ENCODE results near the gene LCE2B.
"Not testable (repeated sequence)": the region's sequence is repeated elsewhere in the genome, so short reads cannot be mapped to it uniquely, and the experiment has no call there.

The LCE2B gene

DNA sequence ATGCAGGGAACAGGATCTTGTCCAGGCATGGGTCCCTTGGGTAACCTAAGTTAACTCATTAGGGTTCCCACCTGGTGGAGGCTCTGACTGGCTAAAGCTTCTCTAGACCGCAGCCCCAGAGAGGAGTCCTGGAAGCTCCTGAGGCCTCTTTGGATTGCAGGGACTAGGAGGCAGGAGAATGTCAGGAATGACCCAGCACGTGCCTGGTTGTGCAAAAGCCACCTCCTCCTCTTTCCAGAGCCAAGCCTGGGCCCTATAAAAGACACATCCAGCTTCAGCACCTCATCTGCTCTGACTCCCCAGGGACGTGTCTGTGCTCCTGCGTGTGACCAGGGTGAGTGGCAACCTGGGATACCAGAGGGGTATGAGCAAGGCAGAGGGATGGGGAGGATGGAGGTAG is at the start of gene LCE2B:
TSS of gene LCE2B (plus strand) at position 301 of the 400 bp plus-strand sequence. CDS start 721 bp downstream, outside the sequence.
- not testable (repeated sequence) for DNase-seq (ENCODE audit: low read depth in 3 of 3, low spot score in 1 of 3)

DNA sequence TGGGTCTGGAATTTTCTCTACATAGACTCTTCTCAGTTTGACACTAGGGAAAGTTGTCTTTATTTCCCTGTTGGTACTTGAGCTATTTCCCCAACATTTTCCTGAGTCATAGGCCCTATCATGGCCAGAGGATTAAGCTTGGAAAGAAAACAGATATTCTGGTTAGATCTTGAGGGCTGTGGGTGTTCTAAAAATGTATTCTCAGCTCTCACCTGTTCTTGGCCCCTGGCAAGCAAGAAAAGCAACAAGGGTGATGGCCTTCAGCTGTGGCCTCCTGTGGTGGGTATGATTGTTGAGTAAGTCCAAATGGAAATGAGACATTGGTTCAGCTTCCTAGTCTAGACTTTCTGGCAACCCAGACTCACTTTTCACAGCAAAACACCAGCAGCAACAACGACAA is 45.6 kb upstream of the LCE2B start:
- no peak for DNase-seq (ENCODE audit: low read depth in 3 of 3, low spot score in 1 of 3)

DNA sequence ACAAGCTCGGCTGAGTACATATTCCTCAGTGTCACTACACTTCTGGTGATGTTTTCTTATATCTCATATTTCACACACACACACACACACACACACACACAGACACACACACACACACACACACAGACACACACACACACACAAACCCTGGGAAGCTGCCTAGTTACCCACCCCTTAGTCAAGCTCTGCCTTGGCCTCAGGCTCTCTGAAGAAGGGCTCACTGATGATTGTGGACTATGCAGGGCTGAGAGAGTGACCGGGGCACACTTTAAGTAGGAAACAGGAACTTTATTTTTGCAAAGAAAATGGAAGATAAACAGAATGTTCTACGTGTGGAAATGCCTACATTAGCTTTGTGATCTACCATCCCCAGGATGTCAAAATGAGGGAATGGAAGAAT is 42.0 kb upstream of the LCE2B start:
- no peak for DNase-seq (ENCODE audit: low read depth in 3 of 3, low spot score in 1 of 3)

DNA sequence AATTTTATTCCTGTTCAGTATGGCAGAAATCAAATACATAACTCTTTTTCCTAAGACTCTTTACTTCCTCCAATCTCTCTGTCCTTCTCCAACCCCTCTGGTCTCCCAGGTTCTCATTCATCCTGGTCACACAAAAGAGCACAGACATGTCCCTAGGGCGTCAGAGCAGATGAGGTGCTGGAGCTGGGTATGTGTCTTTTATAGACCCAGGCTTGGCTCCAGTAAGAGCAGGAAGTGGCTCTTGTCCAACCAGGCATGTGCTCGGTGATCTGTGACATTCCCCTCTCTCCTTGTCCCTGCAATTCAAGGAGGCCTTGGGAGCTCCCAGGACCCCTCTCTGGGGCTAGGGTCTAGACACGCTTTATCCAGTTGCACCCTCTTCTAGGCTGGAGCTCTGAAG is 40.8 kb upstream of the LCE2B start:
- no peak for DNase-seq (ENCODE audit: low read depth in 3 of 3, low spot score in 1 of 3)

DNA sequence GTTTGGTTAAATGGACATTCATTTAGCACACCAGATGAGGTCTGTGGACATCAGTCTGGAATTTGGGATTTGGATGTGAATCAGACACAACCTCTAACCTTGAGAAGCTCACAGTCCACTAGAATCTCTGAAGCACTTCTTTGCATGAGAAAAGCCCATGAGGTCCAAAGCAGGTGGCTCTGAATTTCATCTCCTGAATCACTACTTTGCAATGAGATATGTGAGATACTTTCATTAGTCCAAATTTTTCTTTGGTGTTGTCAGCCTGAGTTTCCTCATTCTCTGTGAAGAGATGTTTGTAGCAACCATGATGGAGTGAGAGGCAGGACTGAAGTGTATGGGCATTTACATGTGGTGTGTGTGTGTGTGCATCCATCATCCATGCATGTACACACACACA is 39.3 kb upstream of the LCE2B start:
- DNase-seq (ENCODE audit: low read depth in 3 of 3, low spot score in 1 of 3) = no peak

GRCh38 chr1:152654110-152654509 is 31.8 kb upstream of the LCE2B start:
- peak in 1 of 3 donors; percentile 12 for DNase-seq (ENCODE audit: low read depth in 3 of 3, low spot score in 1 of 3)

DNA sequence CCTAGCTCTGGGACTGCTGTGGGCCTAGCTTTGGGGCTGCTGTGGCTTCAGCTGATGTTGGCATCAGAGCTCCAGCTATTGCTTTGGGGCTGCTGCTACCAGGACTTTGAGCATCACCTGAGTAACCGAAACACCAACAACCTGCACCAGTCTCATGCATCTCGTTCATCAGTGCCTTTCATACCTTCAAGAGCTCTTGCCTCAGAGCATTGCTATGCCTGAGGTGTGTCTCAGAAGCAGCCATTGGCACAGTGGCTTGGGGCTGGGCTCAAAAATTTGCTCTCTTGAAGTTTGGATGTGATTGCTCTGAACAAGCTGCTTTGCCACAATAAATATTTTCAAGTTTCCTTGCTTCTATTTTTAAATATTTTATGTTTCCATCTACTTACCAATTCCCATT is 29.5 kb upstream of the LCE2B start:
- DNase-seq (ENCODE audit: low read depth in 3 of 3, low spot score in 1 of 3) = no peak

DNA sequence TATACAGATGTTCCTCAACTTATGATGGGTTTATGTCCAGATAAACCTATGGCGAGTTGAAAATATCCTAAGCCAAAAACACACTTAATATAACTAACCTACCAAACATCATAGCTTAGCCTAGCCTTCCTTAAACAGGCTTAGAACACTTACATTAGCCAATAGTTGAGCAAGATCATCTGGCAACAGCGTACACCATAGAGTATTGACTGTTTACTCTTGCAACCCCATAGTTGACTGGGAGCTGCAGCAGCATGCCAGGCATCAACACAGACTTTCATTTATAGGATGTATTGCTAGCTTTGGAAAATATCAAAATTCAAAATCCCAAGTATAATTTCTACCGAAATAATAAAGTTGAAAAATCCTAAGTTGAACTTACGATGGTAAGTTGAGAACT is 28.2 kb upstream of the LCE2B start:
- no peak for DNase-seq (ENCODE audit: low read depth in 3 of 3, low spot score in 1 of 3)

GRCh38 chr1:152658649-152659048 is 27.3 kb upstream of the LCE2B start:
- DNase-seq (ENCODE audit: low read depth in 3 of 3, low spot score in 1 of 3) = no peak

DNA sequence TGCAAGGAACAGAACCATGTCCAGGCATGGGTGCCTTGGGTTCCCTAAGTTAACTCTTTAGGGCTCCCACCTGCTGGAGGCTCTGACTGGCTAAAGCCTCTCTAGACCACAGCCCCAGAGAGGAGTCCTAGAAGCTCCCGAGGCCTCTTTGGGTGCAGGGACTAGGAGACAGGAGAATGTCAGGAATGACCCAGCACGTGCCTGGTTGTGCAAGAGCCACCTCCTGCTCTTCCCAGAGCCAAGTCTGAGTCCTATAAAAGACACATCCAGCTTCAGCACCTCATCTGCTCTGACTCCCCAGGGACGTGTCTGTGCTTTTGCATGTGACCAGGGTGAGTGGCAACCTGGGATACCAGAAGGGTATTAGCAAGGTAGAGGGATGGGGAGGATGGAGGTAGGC is 22.8 kb upstream of the LCE2B start, which contains the start of gene LCE2D:
TSS of gene LCE2D (plus strand) at position 283 of the 400 bp plus-strand sequence. CDS start 726 bp downstream, outside the sequence.
- DNase-seq (ENCODE audit: low read depth in 3 of 3, low spot score in 1 of 3) = no peak

- DNase-seq (ENCODE audit: low read depth in 3 of 3, low spot score in 1 of 3) = not testable (repeated sequence)
These were observed 19.8 kb upstream of the LCE2B start for GRCh38 chr1:152666171-152666570.

GRCh38 chr1:152667648-152668047 is 18.3 kb upstream of the LCE2B start:
- DNase-seq (ENCODE audit: low read depth in 3 of 3, low spot score in 1 of 3) = no peak

DNA sequence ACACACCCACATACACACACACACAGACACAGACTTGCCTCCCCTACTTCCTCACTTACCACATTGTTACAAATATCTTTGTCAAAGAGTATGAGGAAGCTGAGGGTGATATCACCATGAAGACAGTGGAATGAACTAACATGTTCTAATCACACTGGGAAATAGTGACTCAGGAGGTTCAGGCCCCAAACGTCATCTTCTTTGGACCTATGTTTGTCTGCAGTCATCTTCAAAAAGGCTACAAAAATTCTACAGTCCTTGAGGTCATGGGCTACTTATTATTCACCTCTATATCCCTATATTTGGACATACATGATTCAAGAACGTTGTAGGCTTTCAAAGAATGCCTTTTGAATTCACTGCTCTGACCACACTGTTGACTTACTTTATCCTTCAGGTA is 12.9 kb upstream of the LCE2B start:
- no peak for DNase-seq (ENCODE audit: low read depth in 3 of 3, low spot score in 1 of 3)

DNA sequence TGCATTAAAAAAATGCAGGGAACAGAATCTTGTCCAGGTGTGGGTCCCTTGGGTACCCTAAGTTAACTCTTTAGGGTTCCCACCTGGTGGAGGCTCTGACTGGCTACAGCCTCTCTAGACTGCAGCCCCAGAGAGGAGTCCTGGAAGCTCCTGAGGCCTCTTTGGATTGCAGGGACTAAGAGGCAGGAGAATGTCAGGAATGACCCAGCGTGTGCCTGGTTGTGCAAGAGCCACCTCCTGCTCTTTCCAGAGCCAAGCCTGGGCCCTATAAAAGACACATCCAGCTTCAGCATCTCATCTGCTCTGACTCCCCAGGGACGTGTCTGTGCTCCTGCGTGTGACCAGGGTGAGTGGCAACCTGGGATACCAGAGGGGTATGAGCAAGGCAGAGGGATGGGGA is 10.9 kb upstream of the LCE2B start, which contains the start of gene LCE2C:
TSS of gene LCE2C (plus strand) at position 297 of the 400 bp plus-strand sequence. CDS start 737 bp downstream, outside the sequence.
- DNase-seq (ENCODE audit: low read depth in 3 of 3, low spot score in 1 of 3) = not testable (repeated sequence)

DNA sequence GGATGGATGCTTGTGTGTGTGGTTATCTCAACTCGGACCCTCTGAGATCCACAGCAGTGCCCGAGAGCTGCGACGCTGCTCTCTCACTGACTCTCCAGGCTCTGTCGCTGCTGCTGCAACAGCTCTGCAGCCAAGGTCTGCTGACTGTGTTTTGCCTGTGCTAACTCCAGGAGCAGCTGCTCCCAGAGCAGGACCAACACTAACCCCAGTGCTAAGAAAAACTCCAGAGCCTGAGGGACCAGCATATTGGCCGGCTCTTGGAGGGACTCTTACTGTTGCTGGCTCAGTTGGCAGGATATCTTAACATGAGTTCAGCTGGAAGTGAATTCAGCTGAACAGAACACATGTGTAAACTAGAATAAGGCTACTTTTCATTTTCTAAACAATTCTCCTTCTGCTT is 6.5 kb upstream of the LCE2B start:
- no peak for DNase-seq (ENCODE audit: low read depth in 3 of 3, low spot score in 1 of 3)

GRCh38 chr1:152681616-152682015 is 4.3 kb upstream of the LCE2B start:
- no peak for DNase-seq (ENCODE audit: low read depth in 3 of 3, low spot score in 1 of 3)

DNA sequence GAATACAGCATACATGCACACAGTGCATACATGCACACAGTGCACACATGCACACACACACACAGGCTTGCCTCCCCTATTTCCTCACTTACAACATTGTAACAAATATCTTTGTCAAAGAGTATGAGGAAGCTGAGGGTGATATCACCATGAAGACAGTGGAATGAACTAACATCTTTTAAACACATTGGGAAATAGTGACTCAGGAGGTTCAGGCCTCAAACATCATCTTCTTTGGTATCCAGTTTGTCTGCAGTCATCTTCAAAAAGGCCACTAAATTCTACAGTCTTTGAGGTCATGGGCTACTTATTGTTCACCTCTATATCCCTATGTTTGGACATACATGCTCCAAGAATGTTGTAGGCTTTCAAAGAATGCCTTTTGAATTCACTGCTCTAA is 2.1 kb upstream of the LCE2B start:
- no peak for DNase-seq (ENCODE audit: low read depth in 3 of 3, low spot score in 1 of 3)

GRCh38 chr1:152697701-152698600 is 12.0 kb downstream of the LCE2B start, which contains the start of gene LCE2A:
TSS of gene LCE2A (plus strand) at chr1:152698345. CDS start at chr1:152698902, 557 bp downstream.
- DNase-seq (ENCODE audit: low read depth in 3 of 3, low spot score in 1 of 3) = no peak

- no peak for DNase-seq (ENCODE audit: low read depth in 3 of 3, low spot score in 1 of 3)
These were observed 13.8 kb downstream of the LCE2B start for GRCh38 chr1:152699746-152700145.

DNA sequence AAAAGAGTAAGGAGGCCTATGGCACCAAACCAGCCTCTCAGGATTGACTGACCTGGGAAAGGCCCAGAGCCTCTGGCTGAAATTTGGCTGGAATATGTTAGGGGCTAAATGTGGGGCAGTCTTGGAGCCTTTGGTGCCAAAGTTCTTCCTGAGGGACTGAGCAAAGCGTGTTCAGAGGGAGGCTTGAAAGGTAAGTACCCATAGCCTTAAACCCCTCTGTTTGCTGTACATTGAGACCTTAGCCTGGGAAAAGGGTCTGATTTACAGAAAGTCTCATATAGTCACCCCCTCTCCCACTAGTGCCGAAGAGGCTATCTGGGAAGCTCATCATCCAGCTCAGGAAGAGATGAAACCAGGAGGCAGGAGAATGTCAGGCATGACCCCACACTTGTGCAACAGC is 21.9 kb downstream of the LCE2B start, which contains the start of gene LCE4A:
TSS of gene LCE4A (plus strand) at position 301 of the 400 bp plus-strand sequence. CDS start 916 bp downstream, outside the sequence.
- DNase-seq (ENCODE audit: low read depth in 3 of 3, low spot score in 1 of 3) = no peak

DNA sequence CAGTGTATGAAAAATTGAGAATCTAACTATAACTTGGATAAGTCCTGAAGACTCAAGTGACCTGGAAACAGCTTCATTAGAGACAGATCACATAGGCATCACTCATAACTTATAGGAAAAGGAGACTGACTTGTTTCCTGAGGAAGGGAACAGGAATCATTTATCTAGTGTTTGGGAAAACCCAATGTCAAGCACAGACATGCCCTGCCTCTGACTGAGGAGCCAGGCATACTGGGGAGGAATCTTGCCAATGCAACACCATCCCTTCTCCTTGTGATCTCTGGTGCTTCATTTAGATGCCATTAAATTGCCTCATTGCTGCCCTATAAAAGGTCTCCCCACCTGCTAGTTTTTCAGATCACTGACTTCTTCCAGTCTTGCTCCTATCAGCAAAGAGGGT is 32.3 kb downstream of the LCE2B start:
- DNase-seq (ENCODE audit: low read depth in 3 of 3, low spot score in 1 of 3) = no peak

GRCh38 chr1:152725261-152725660 is 39.3 kb downstream of the LCE2B start:
- DNase-seq (ENCODE audit: low read depth in 3 of 3, low spot score in 1 of 3) = no peak

Measured in stimulated activated CD4-positive, alpha-beta T cell treated with anti-CD3 and anti-CD28 coated beads, TNF-alpha, amount 100 ng/mL, for 1 hour (primary cell).